Measurements from ENCODE around the gene PLPPR5. TPM values are rescaled to one million over a fixed set of nuclear protein-coding genes. Genes with fewer than 3 reads are reported as not detected.
"Not testable (repeated sequence)": the region's sequence is repeated elsewhere in the genome, so short reads cannot be mapped to it uniquely, and the experiment has no call there.

The PLPPR5 gene
- total RNA-seq, 2 experiments from 2014 or later = not detected

GRCh38 chr1:98881901-98882300 is 122.8 kb downstream of the PLPPR5 start:
- no peak for ATAC-seq (ENCODE audit: poor library complexity)
- no peak overlapping the region for H3K27ac ChIP-seq (ENCODE audit: low read depth in 1 of 2, low read length in 2 of 2)
- peaks cover 5 to 8% of the 10 kb centered on the region in 2 experiments for H3K9me3 ChIP-seq (ENCODE audit: control insufficient read depth in 1 of 2, insufficient read depth in 1 of 2, low read length in 2 of 2)
- peaks cover 38% of the 10 kb centered on the region for H3K36me3 Mint-ChIP-seq (ENCODE audit: low read depth)
- H3K4me3 Mint-ChIP-seq = no peak overlapping the region
- no peaks in the 10 kb centered on the region for H3K4me1 Mint-ChIP-seq (ENCODE audit: low read depth)
- H3K4me3 ChIP-seq (ENCODE audit: low read length) = no peak overlapping the region
- CTCF ChIA-PET = no interaction called here
- H3K27me3 Mint-ChIP-seq = no peaks in the 10 kb centered on the region
- intact Hi-C loops (cut with DNase I, micrococcal nuclease) = no loop called here
- H3K27me3 ChIP-seq (ENCODE audit: control insufficient read depth in 1 of 2, insufficient read depth in 2 of 2, low read length in 2 of 2) = no peaks in the 10 kb centered on the region
- no peaks in the 10 kb centered on the region for H3K36me3 ChIP-seq (ENCODE audit: insufficient read depth, low read length)
- POLR2A ChIA-PET = no interaction called here
- no peaks in the 10 kb centered on the region for H3K4me1 ChIP-seq (ENCODE audit: insufficient read depth, low read length)
- no peak overlapping the region for H3K27ac Mint-ChIP-seq
- H3K9me3 Mint-ChIP-seq = peaks cover 4% of the 10 kb centered on the region
- no peak for DNase-seq
- TF ChIP-seq, protein P1, sequence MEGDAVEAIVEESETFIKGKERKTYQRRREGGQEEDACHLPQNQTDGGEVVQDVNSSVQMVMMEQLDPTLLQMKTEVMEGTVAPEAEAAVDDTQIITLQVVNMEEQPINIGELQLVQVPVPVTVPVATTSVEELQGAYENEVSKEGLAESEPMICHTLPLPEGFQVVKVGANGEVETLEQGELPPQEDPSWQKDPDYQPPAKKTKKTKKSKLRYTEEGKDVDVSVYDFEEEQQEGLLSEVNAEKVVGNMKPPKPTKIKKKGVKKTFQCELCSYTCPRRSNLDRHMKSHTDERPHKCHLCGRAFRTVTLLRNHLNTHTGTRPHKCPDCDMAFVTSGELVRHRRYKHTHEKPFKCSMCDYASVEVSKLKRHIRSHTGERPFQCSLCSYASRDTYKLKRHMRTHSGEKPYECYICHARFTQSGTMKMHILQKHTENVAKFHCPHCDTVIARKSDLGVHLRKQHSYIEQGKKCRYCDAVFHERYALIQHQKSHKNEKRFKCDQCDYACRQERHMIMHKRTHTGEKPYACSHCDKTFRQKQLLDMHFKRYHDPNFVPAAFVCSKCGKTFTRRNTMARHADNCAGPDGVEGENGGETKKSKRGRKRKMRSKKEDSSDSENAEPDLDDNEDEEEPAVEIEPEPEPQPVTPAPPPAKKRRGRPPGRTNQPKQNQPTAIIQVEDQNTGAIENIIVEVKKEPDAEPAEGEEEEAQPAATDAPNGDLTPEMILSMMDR (IDR thresholded peaks at IDR 0.05) = no peak

DNA sequence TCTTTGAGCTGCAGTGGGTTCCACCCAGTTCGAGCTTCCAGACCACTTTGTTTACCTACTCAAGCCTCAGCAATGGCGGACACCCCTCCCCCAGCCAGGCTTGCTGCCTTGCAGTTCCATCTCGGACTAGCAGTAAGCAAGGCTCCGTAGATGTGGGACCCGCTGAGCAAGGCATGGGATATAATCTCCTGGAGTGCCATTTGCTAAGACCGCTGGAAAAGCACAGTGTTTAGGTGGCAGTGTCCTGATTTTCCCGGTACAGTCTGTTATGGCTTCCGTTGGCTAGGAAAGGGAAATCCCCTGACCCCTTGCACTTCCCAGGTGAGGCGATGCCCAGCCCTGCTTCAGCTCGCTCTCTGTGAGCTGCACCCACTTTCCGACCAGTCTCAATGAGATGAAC is 123.4 kb downstream of the PLPPR5 start:
- H3K4me3 ChIP-seq (ENCODE audit: low read length); H3K9me3 ChIP-seq (ENCODE audit: control insufficient read depth in 1 of 2, insufficient read depth in 1 of 2, low read length in 2 of 2); H3K27ac Mint-ChIP-seq: not testable (repeated sequence)

GRCh38 chr1:98874828-98875227 is 129.8 kb downstream of the PLPPR5 start:
- Mint-ChIP-seq H3K4me3 (no peak overlapping the region), H3K27ac (no peak overlapping the region), H3K36me3 (ENCODE audit: low read depth) (peaks cover 83% of the 10 kb centered on the region), H3K27me3 (no peaks in the 10 kb centered on the region), H3K4me1 (ENCODE audit: low read depth) (peaks cover 40% of the 10 kb centered on the region), H3K9me3 (peaks cover 29% of the 10 kb centered on the region)
- Histone ChIP-seq H3K27me3 (ENCODE audit: control insufficient read depth in 1 of 2, insufficient read depth in 2 of 2, low read length in 2 of 2) (no peaks in the 10 kb centered on the region), H3K27ac (ENCODE audit: low read depth in 1 of 2, low read length in 2 of 2) (no peak overlapping the region), H3K36me3 (ENCODE audit: insufficient read depth, low read length) (no peaks in the 10 kb centered on the region), H3K4me1 (ENCODE audit: insufficient read depth, low read length) (peaks cover 18% of the 10 kb centered on the region), H3K9me3 (ENCODE audit: control insufficient read depth in 1 of 2, insufficient read depth in 1 of 2, low read length in 2 of 2) (peaks cover 6 to 17% of the 10 kb centered on the region in 2 experiments), H3K4me3 (ENCODE audit: low read length) (no peak overlapping the region)
- intact Hi-C loops (cut with DNase I, micrococcal nuclease) = loop anchor here in 1 of 2 experiments (5.0 kb wide), 1 partner anchor 1162 kb away; a partner anchor contains a TSS
- ChIA-PET POLR2A (no interaction called here), CTCF (no interaction called here)
- ATAC-seq (ENCODE audit: poor library complexity) = no peak
- no peak for DNase-seq
- TF ChIP-seq, protein P1 (IDR thresholded peaks at IDR 0.05) = no peak

More for the DNA sequence above, 123.4 kb downstream of the PLPPR5 start:
- H3K9me3 Mint-ChIP-seq; H3K27me3 ChIP-seq (ENCODE audit: control insufficient read depth in 1 of 2, insufficient read depth in 2 of 2, low read length in 2 of 2); ATAC-seq (ENCODE audit: poor library complexity); DNase-seq; H3K4me3 Mint-ChIP-seq; H3K4me1 ChIP-seq (ENCODE audit: insufficient read depth, low read length); H3K36me3 ChIP-seq (ENCODE audit: insufficient read depth, low read length); H3K27ac ChIP-seq (ENCODE audit: low read depth in 1 of 2, low read length in 2 of 2); H3K4me1 Mint-ChIP-seq (ENCODE audit: low read depth); POLR2A ChIA-PET; H3K27me3 Mint-ChIP-seq; intact Hi-C loops (cut with DNase I, micrococcal nuclease): not testable (repeated sequence)
- CTCF ChIA-PET = interaction anchor here (0.9 kb wide), 1 partner anchor 31 kb away, joined by 3 read pairs; no protein-coding TSS in a partner anchor
- H3K36me3 Mint-ChIP-seq (ENCODE audit: low read depth) = peaks cover 44% of the 10 kb centered on the region
